Astrocyte (in vitro differentiated cells and primary cell): ENCODE measurements around the gene CHD5. TPM values are rescaled to one million over a fixed set of nuclear protein-coding genes. Genes with fewer than 3 reads are reported as not detected.

ENCODE experiments used
- DNase-seq: peaks from one replicate; pipeline ENCODE4 v3.0.0-alpha.2; 2010; ENCODE audit warnings: low read depth
- FAIRE-seq: peaks from 2 replicates; lab custom pipeline; 2011; peaks lifted over from hg19 to GRCh38; lab: Jason Lieb, UNC
- H2AFZ ChIP-seq: 2 replicates; pipeline ENCODE4 v1.6.0; 2012; ENCODE audit warnings: low read depth, low read length, inconsistent platforms
- H3K27ac ChIP-seq: 2 replicates; pipeline ENCODE4 v1.5.1; 2011; ENCODE audit warnings: low read depth, low read length, inconsistent platforms
- H3K27me3 ChIP-seq: 2 replicates; pipeline ENCODE4 v1.6.0; 2011; ENCODE audit warnings: low read length, inconsistent platforms; ENCODE audit not compliant: insufficient read depth
- H3K36me3 ChIP-seq: 2 replicates; pipeline ENCODE4 v1.5.1; 2011; ENCODE audit warnings: low read length, inconsistent platforms; ENCODE audit not compliant: insufficient read depth
- H3K4me1 ChIP-seq: 2 replicates; pipeline ENCODE4 v1.5.1; 2011; ENCODE audit warnings: low read length, inconsistent platforms; ENCODE audit not compliant: insufficient read depth
- H3K4me2 ChIP-seq: 2 replicates; pipeline ENCODE4 v1.6.0; 2012; ENCODE audit warnings: low read length, inconsistent platforms
- H3K4me3 ChIP-seq: 2 replicates; pipeline ENCODE4 v1.5.1; 2011; ENCODE audit warnings: low read depth, mild to moderate bottlenecking, low read length, inconsistent platforms; ENCODE audit not compliant: insufficient read depth
- H3K79me2 ChIP-seq: 2 replicates; pipeline ENCODE4 v1.6.0; 2012; ENCODE audit warnings: mild to moderate bottlenecking, low read length, inconsistent platforms; ENCODE audit not compliant: insufficient read depth
- H3K9ac ChIP-seq: 2 replicates; pipeline ENCODE4 v1.6.0; 2012; ENCODE audit warnings: mild to moderate bottlenecking, low read length, inconsistent platforms
- H3K9me3 ChIP-seq: 2 replicates; pipeline ENCODE4 v1.5.1; 2012; ENCODE audit warnings: low read depth, mild to moderate bottlenecking, low read length, inconsistent platforms; ENCODE audit not compliant: insufficient read depth
- H4K20me1 ChIP-seq: 2 replicates; pipeline ENCODE4 v1.6.0; 2012; ENCODE audit warnings: low read length, inconsistent platforms; ENCODE audit not compliant: insufficient read depth
- H3K27ac Mint-ChIP-seq: one replicate; pipeline ENCODE4 v1.8.0; 2021; ENCODE audit warnings: mild to moderate bottlenecking, mixed read lengths; ENCODE audit not compliant: unreplicated experiment
- H3K27me3 Mint-ChIP-seq: one replicate; pipeline ENCODE4 v1.8.0; 2021; ENCODE audit warnings: low read depth, mixed read lengths; ENCODE audit not compliant: unreplicated experiment
- H3K36me3 Mint-ChIP-seq: one replicate; pipeline ENCODE4 v1.8.0; 2021; ENCODE audit warnings: low read depth, mixed read lengths; ENCODE audit not compliant: unreplicated experiment
- H3K4me1 Mint-ChIP-seq: one replicate; pipeline ENCODE4 v1.8.0; 2021; ENCODE audit warnings: low read depth, mixed read lengths; ENCODE audit not compliant: unreplicated experiment
- H3K4me3 Mint-ChIP-seq: one replicate; pipeline ENCODE4 v1.8.0; 2021; ENCODE audit warnings: mild to moderate bottlenecking, moderate library complexity, mixed read lengths; ENCODE audit not compliant: unreplicated experiment
- H3K9me3 Mint-ChIP-seq: one replicate; pipeline ENCODE4 v1.8.0; 2021; ENCODE audit warnings: mild to moderate bottlenecking, mixed read lengths; ENCODE audit not compliant: unreplicated experiment
- CTCF ChIP-seq: IDR thresholded peaks from 2 replicates; pipeline ENCODE4 v1.5.1; 2011; ENCODE audit warnings: low read depth, mild to moderate bottlenecking, inconsistent platforms, low read length, moderate library complexity; ENCODE audit not compliant: insufficient read depth
- EZH2 ChIP-seq: IDR thresholded peaks from 2 replicates; pipeline ENCODE4 v1.6.1; 2012; ENCODE audit warnings: mild to moderate bottlenecking, low read length, inconsistent platforms; ENCODE audit not compliant: insufficient read depth
- total RNA-seq: library from RNA; stranded (reverse); gene quantifications from 2 replicates; pipeline ENCODE4 v1.2.1, GENCODE V29; 2021

CHD5 gene
- total RNA-seq, 1 donor from 2014 or later: 0.18 TPM

DNA sequence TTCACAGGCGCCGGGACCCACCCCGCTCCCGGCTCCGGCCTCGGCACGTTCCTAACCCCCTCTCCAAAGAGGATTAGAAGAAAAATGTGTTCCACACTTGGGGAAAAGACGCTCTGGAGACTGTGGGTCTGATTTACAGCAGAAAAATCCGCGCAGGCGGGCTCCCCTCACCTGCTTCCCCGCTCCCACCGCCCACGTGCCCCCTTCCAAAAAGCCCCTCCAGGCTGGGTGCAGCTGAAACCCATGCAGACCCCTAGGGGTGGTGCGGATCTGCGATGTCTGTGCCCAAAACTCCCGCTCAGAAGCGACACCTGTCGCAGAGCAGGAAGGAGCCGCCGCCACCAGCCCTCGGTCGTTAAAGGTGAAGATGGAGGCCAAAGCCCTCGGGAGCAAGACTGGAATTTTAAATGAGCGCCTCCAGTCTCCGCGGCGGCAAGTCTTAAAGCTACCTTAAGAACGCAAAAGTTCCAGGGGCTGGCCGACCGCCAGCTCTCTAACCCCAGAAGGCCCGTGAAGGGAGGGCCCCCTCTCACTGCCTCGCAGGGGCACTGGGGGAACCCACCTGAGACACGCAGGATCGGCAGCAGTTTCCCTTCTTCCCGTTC is 688 bp upstream of the CHD5 start:
- H3K4me1 ChIP-seq: peaks cover 11% of the 10 kb centered on the region
- peaks cover 4% of the 10 kb centered on the region for H3K79me2 ChIP-seq
- no peak for FAIRE-seq
- H3K4me2 ChIP-seq: peak overlapping the region; percentile 39
- Mint-ChIP-seq H3K27ac (no peak overlapping the region), H3K36me3 (no peaks in the 10 kb centered on the region), H3K27me3 (peaks cover 18% of the 10 kb centered on the region), H3K9me3 (no peaks in the 10 kb centered on the region), H3K4me3 (no peak overlapping the region), H3K4me1 (peaks cover 19% of the 10 kb centered on the region)
- H4K20me1 ChIP-seq: peaks cover 58% of the 10 kb centered on the region
- no peak overlapping the region for H2AFZ ChIP-seq
- H3K36me3 ChIP-seq: peaks cover under 1% of the 10 kb centered on the region
- H3K27ac ChIP-seq: no peak overlapping the region
- peaks cover 41% of the 10 kb centered on the region for H3K27me3 ChIP-seq
- no peak for DNase-seq
- H3K9me3 ChIP-seq: no peaks in the 10 kb centered on the region
- no peak overlapping the region for H3K9ac ChIP-seq
- no peak for TF ChIP-seq CTCF
- peak; percentile 71 for TF ChIP-seq EZH2
- H3K4me3 ChIP-seq: no peak overlapping the region

DNA sequence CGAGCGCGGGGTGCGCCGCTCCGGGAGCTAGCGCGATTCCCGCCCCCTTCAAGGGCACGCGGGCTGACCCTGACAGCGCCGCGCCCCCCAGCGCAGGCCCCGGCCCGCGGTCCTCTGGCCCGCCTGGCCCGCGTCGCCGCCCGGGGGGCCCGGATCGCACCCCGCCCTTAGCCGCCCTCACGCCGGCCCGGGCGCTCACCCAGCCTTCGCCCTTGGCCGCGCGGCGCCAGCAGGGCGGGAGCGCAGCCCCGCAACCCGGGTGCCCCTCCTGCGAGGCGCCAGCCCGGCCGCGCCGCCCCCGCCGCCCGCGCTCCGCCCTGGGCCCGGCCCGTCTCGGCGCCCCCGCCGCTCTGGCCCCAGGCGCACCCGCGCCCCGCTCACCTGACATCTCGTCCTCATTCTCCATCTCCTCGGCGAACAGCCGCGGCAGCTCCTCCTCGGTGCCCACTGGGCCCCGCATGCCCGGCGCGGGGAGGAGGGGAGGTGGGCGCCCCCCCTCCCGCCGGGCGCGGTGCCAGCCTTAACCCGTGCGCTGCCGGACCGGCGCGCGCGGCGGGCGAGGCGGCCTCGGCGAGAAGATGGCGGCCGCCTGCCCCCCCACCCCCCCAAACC is 451 bp downstream of the CHD5 start:
- H3K4me2 ChIP-seq: peak overlapping the region; percentile 46
- no peak for TF ChIP-seq CTCF
- TF ChIP-seq EZH2: no peak
- H3K4me1 Mint-ChIP-seq: peaks cover 9% of the 10 kb centered on the region
- no peak overlapping the region for H3K4me3 Mint-ChIP-seq
- no peak for DNase-seq
- H3K9me3 Mint-ChIP-seq: no peaks in the 10 kb centered on the region
- H3K79me2 ChIP-seq: peaks cover 4% of the 10 kb centered on the region
- FAIRE-seq: no peak
- H2AFZ ChIP-seq: no peak overlapping the region
- H3K36me3 ChIP-seq: no peaks in the 10 kb centered on the region
- peaks cover 2% of the 10 kb centered on the region for H3K4me1 ChIP-seq
- no peak overlapping the region for H3K9ac ChIP-seq
- peaks cover 47% of the 10 kb centered on the region for H4K20me1 ChIP-seq
- no peak overlapping the region for H3K27ac ChIP-seq
- H3K4me3 ChIP-seq: no peak overlapping the region
- peaks cover 6% of the 10 kb centered on the region for H3K9me3 ChIP-seq
- peaks cover 18% of the 10 kb centered on the region for H3K27me3 Mint-ChIP-seq
- no peak overlapping the region for H3K27ac Mint-ChIP-seq
- H3K36me3 Mint-ChIP-seq: no peaks in the 10 kb centered on the region
- peaks cover 41% of the 10 kb centered on the region for H3K27me3 ChIP-seq
